HG03097 (cell line): ENCODE results near the gene SSTR3.

Experiments used
- ATAC-seq: cut with Tn5 transposase; IDR thresholded peaks from one replicate; pipeline ENCODE4 v1.9.1; 2021; ENCODE audit not compliant: unreplicated experiment, low FRiP score

The SSTR3 gene

GRCh38 chr22:37183432-37184379, 28.6 kb downstream of the SSTR3 start:
- no peak for ATAC-seq

- ATAC-seq = no peak
Measured at GRCh38 chr22:37182949-37183245, 29.4 kb downstream of the SSTR3 start.

- no peak for ATAC-seq
Measured at GRCh38 chr22:37182101-37182948, 30.0 kb downstream of the SSTR3 start.

DNA sequence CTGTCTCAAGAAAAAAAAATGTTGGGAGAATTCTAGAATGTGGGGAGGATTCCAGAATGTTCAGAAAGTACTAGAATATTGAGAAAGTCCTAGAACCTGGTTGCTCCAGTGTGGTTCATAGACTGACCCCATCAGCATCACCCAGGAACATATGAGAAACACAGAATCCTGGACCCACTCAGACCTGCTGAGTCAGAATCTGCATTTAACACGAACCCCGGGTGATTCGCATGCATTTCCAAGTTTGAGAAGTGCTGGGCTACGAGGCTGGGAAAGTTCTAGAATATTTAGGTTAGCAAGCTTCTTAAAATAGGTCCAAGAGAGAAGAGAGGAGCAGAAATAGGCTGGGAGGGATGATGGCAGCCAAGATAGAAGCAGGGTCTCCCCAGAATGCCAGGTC, 30.6 kb downstream of the SSTR3 start:
- ATAC-seq = no peak

- ATAC-seq = no peak
Measured at GRCh38 chr22:37180531-37181231, 31.6 kb downstream of the SSTR3 start.

- ATAC-seq = no peak
Measured at GRCh38 chr22:37179622-37180420, 32.5 kb downstream of the SSTR3 start.

GRCh38 chr22:37179126-37179470, 33.2 kb downstream of the SSTR3 start:
- no peak for ATAC-seq

GRCh38 chr22:37178350-37179125, 33.7 kb downstream of the SSTR3 start:
- no peak for ATAC-seq

GRCh38 chr22:37177755-37178154, 34.5 kb downstream of the SSTR3 start:
- no peak for ATAC-seq

- no peak for ATAC-seq
Measured at GRCh38 chr22:37177221-37177620, 35.1 kb downstream of the SSTR3 start.

DNA sequence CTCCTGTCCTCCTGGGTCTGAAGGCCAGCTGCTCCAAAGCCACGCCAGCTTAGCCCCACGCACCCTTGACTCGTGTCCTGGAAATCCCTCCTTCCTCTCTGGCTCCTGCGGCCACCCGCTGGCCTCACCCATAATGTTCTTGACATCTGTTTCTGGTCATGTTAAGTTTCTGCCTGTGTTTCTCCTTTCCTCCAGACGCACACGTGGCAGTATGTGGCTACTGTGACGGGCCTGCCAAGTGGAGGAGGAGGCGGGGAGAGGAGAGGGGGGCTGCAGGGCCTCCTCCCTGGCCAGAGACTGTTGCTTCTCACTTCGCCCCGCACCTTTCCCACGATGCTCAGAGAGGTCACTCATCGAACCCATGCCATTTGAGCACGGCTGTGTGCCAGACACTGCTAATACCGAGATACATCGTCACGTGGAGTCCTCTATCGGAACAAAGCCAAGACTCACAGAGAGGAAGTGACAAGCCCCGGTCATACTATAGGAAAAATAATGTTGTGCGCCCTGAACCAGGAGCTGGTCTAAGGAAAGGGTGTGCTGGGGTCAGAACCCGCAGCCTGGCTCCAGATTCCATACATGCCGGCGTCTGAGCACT, 35.7 kb downstream of the SSTR3 start:
- ATAC-seq = no peak

GRCh38 chr22:37175414-37176281, 36.6 kb downstream of the SSTR3 start:
- ATAC-seq = no peak

- no peak for ATAC-seq
Measured at GRCh38 chr22:37174964-37175363, 37.3 kb downstream of the SSTR3 start.

DNA sequence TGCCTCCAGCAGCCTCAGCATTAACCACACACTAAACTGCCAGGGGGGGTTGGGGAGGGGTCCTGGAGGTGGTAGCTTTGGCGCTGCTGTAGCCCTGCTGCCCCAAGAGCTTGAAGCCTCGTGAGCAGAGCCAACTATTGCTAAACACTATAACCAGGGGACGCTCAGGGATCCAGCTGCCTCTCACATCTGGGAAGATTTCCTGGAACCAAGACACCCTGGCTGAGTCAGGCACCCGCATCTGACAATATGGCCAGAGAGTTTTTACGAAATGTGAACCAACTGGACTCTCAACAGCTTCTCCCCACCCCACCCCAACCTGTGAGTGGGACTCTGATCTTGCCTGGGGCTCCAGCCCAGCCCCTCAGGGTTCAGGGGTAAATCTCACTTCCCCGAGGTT, 38.6 kb downstream of the SSTR3 start:
- no peak for ATAC-seq

GRCh38 chr22:37172266-37173245, 39.7 kb downstream of the SSTR3 start:
- ATAC-seq = no peak

GRCh38 chr22:37171662-37172061, 40.6 kb downstream of the SSTR3 start:
- ATAC-seq = no peak
